Neural cell (in vitro differentiated cells): ENCODE results near the gene HOXD3. TPM values are rescaled to one million over a fixed set of nuclear protein-coding genes. Genes with fewer than 3 reads are reported as not detected.

ENCODE experiments used
- H2AFZ ChIP-seq: fragments of 200-600, 300-800 bp; sonication (generic), shearing (Covaris generic); 2 replicates; pipeline ENCODE4 v1.6.0; 2014; ENCODE audit warnings: low read depth, mild to moderate bottlenecking, antibody characterized with exemption, low read length, moderate library complexity
- H3F3A ChIP-seq: fragments of 200-600 bp; shearing (Covaris generic); 2 replicates; pipeline ENCODE4 v1.6.1; 2016; ENCODE audit warnings: mild to moderate bottlenecking, moderate library complexity, mixed read lengths, antibody characterized with exemption, low read length; ENCODE audit not compliant: insufficient read depth, poor library complexity, severe bottlenecking
- H3K27ac ChIP-seq: fragments of 200-600, 300-800 bp; sonication (generic), shearing (Covaris generic); 2 replicates; pipeline ENCODE4 v1.5.1; 2014; ENCODE audit warnings: mild to moderate bottlenecking, low read length, moderate library complexity
- H3K27me3 ChIP-seq: fragments of 300-800, 200-600 bp; sonication (generic), shearing (Covaris generic); 2 replicates; pipeline ENCODE4 v1.6.0; 2014; ENCODE audit warnings: mild to moderate bottlenecking, low read depth, low read length, moderate library complexity; ENCODE audit not compliant: insufficient read depth
- H3K36me3 ChIP-seq: fragments of 300-800, 200-600 bp; sonication (generic), shearing (Covaris generic); 2 replicates; pipeline ENCODE4 v1.5.1; 2014; ENCODE audit warnings: mild to moderate bottlenecking, antibody characterized with exemption, low read length, moderate library complexity; ENCODE audit not compliant: insufficient read depth
- H3K4me2 ChIP-seq: fragments of 300-800, 200-600 bp; sonication (generic), shearing (Covaris generic); 2 replicates; pipeline ENCODE4 v1.6.0; 2014; ENCODE audit warnings: mild to moderate bottlenecking, low read length
- H3K4me3 ChIP-seq: fragments of 300-800, 200-600 bp; sonication (generic), shearing (Covaris generic); 2 replicates; pipeline ENCODE4 v1.5.1; 2014; ENCODE audit warnings: mild to moderate bottlenecking, low read length, moderate library complexity
- H3K79me2 ChIP-seq: fragments of 200-600 bp; shearing (Covaris generic); replicated peaks from 2 replicates; pipeline ENCODE4 v1.6.0; 2014; ENCODE audit warnings: mild to moderate bottlenecking, low read length, moderate library complexity; ENCODE audit not compliant: insufficient read depth
- H3K9ac ChIP-seq: fragments of 300-800, 200-600 bp; sonication (generic), shearing (Covaris generic); 2 replicates; pipeline ENCODE4 v1.6.1; 2016; ENCODE audit warnings: mild to moderate bottlenecking, low read length, mixed read lengths
- H3K9me2 ChIP-seq: fragments of 200-600 bp; shearing (Covaris generic); 2 replicates; pipeline ENCODE4 v1.6.1; 2016; ENCODE audit warnings: mild to moderate bottlenecking, low read length, mixed read lengths; ENCODE audit not compliant: insufficient read depth
- H3K9me3 ChIP-seq: fragments of 200-600, 300-800 bp; sonication (generic), shearing (Covaris generic); 2 replicates; pipeline ENCODE4 v1.6.1; 2016; ENCODE audit warnings: mild to moderate bottlenecking, mixed run types, low read length, moderate library complexity, mixed read lengths
- H4K20me1 ChIP-seq: fragments of 200-600 bp; shearing (Covaris generic); 2 replicates; pipeline ENCODE4 v1.6.1; 2016; ENCODE audit warnings: mild to moderate bottlenecking, mixed run types; ENCODE audit not compliant: insufficient read depth
- EP300 ChIP-seq: fragments of 450-650 bp; conservative IDR thresholded peaks from 2 replicates; pipeline ENCODE4 v1.6.1; 2014; ENCODE audit warnings: antibody characterized with exemption, mild to moderate bottlenecking, moderate library complexity; ENCODE audit not compliant: poor library complexity, severe bottlenecking
- EZH2 ChIP-seq: fragments of 200-600, 300-800 bp; shearing (Covaris generic), sonication (generic); IDR thresholded peaks from 2 replicates; pipeline ENCODE4 v1.6.1; 2014; ENCODE audit warnings: antibody characterized with exemption, low read length, borderline replicate concordance, mild to moderate bottlenecking; ENCODE audit not compliant: insufficient read depth, poor library complexity, severe bottlenecking
- MXI1 ChIP-seq: fragments of 450-650 bp; conservative IDR thresholded peaks from 2 replicates; pipeline ENCODE4 v1.6.1; 2014; ENCODE audit warnings: antibody characterized with exemption, mild to moderate bottlenecking; ENCODE audit not compliant: poor library complexity, severe bottlenecking
- POLR2AphosphoS5 ChIP-seq: IDR thresholded peaks from 2 replicates; pipeline ENCODE4 v1.6.1; 2012
- RAD21 ChIP-seq: fragments of 450-650 bp; conservative IDR thresholded peaks from 2 replicates; pipeline ENCODE4 v1.6.1; 2014; ENCODE audit warnings: antibody characterized with exemption, mild to moderate bottlenecking, moderate library complexity
- SMC3 ChIP-seq: fragments of 450-650 bp; conservative IDR thresholded peaks from 2 replicates; pipeline ENCODE4 v1.6.1; 2014; ENCODE audit warnings: antibody characterized with exemption, mild to moderate bottlenecking, moderate library complexity; ENCODE audit not compliant: poor library complexity
- TAF1 ChIP-seq: IDR thresholded peaks from 2 replicates; pipeline ENCODE4 v1.6.1; 2012; ENCODE audit warnings: low read depth
- polyA plus RNA-seq: library from polyadenylated mRNA; depleted of rRNA; stranded (reverse); fragments of >200 nt; gene quantifications from 2 replicates; pipeline ENCODE4 v1.2.3, GENCODE V29; 2014
- TF ChIP-seq, protein P1 (sequence below): IDR thresholded peaks from 2 replicates; pipeline ENCODE4 v1.6.1; 2012; ENCODE audit warnings: borderline replicate concordance
- TF ChIP-seq, protein P2 (sequence below): fragments of 450-650 bp; IDR thresholded peaks from 2 replicates; pipeline ENCODE4 v1.5.1; 2014; ENCODE audit warnings: antibody characterized with exemption, mild to moderate bottlenecking, moderate library complexity; ENCODE audit not compliant: poor library complexity, severe bottlenecking

HOXD3 gene
- polyA plus RNA-seq, 1 donor from 2014 or later = not detected

- Histone ChIP-seq H2AFZ (no peak overlapping the region), H3K9me2 (no peaks in the 10 kb centered on the region), H3K36me3 (no peaks in the 10 kb centered on the region), H3K9me3 (peaks cover 4% of the 10 kb centered on the region), H3K27me3 (peaks cover 100% of the 10 kb centered on the region), H4K20me1 (no peaks in the 10 kb centered on the region), H3K4me3 (peak overlapping the region; percentile 60), H3K79me2 (no peaks in the 10 kb centered on the region), H3K27ac (no peak overlapping the region), H3K9ac (peak overlapping the region; percentile 34), H3F3A (no peaks in the 10 kb centered on the region), H3K4me2 (no peak overlapping the region)
- TF ChIP-seq RAD21 = no peak
- TF ChIP-seq SMC3 = no peak
- TF ChIP-seq EZH2 = peak; percentile 63
- TF ChIP-seq, protein P1, sequence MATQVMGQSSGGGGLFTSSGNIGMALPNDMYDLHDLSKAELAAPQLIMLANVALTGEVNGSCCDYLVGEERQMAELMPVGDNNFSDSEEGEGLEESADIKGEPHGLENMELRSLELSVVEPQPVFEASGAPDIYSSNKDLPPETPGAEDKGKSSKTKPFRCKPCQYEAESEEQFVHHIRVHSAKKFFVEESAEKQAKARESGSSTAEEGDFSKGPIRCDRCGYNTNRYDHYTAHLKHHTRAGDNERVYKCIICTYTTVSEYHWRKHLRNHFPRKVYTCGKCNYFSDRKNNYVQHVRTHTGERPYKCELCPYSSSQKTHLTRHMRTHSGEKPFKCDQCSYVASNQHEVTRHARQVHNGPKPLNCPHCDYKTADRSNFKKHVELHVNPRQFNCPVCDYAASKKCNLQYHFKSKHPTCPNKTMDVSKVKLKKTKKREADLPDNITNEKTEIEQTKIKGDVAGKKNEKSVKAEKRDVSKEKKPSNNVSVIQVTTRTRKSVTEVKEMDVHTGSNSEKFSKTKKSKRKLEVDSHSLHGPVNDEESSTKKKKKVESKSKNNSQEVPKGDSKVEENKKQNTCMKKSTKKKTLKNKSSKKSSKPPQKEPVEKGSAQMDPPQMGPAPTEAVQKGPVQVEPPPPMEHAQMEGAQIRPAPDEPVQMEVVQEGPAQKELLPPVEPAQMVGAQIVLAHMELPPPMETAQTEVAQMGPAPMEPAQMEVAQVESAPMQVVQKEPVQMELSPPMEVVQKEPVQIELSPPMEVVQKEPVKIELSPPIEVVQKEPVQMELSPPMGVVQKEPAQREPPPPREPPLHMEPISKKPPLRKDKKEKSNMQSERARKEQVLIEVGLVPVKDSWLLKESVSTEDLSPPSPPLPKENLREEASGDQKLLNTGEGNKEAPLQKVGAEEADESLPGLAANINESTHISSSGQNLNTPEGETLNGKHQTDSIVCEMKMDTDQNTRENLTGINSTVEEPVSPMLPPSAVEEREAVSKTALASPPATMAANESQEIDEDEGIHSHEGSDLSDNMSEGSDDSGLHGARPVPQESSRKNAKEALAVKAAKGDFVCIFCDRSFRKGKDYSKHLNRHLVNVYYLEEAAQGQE = no peak
- TF ChIP-seq EP300 = no peak
- TF ChIP-seq MXI1 = no peak
- TF ChIP-seq TAF1 = no peak
- TF ChIP-seq, protein P2, sequence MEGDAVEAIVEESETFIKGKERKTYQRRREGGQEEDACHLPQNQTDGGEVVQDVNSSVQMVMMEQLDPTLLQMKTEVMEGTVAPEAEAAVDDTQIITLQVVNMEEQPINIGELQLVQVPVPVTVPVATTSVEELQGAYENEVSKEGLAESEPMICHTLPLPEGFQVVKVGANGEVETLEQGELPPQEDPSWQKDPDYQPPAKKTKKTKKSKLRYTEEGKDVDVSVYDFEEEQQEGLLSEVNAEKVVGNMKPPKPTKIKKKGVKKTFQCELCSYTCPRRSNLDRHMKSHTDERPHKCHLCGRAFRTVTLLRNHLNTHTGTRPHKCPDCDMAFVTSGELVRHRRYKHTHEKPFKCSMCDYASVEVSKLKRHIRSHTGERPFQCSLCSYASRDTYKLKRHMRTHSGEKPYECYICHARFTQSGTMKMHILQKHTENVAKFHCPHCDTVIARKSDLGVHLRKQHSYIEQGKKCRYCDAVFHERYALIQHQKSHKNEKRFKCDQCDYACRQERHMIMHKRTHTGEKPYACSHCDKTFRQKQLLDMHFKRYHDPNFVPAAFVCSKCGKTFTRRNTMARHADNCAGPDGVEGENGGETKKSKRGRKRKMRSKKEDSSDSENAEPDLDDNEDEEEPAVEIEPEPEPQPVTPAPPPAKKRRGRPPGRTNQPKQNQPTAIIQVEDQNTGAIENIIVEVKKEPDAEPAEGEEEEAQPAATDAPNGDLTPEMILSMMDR = no peak
- TF ChIP-seq POLR2AphosphoS5 = no peak
Observed at GRCh38 chr2:176136374-176137251, 20.5 kb upstream of the HOXD3 start.

GRCh38 chr2:176137252-176137580 is 19.9 kb upstream of the HOXD3 start:
- H3K9me2 ChIP-seq = no peaks in the 10 kb centered on the region
- no peak overlapping the region for H3K9ac ChIP-seq
- no peaks in the 10 kb centered on the region for H3K79me2 ChIP-seq
- no peak overlapping the region for H2AFZ ChIP-seq
- H4K20me1 ChIP-seq = no peaks in the 10 kb centered on the region
- TF ChIP-seq, protein P1 = no peak
- no peak for TF ChIP-seq POLR2AphosphoS5
- TF ChIP-seq TAF1 = no peak
- no peak for TF ChIP-seq MXI1
- TF ChIP-seq SMC3 = no peak
- no peak for TF ChIP-seq EP300
- no peak for TF ChIP-seq RAD21
- no peak for TF ChIP-seq EZH2
- TF ChIP-seq, protein P2 = no peak
- H3K4me3 ChIP-seq = peak overlapping the region; percentile 60
- H3K4me2 ChIP-seq = no peak overlapping the region
- peaks cover 4% of the 10 kb centered on the region for H3K9me3 ChIP-seq
- no peak overlapping the region for H3K27ac ChIP-seq
- H3K36me3 ChIP-seq = no peaks in the 10 kb centered on the region
- H3F3A ChIP-seq = no peaks in the 10 kb centered on the region
- peaks cover 100% of the 10 kb centered on the region for H3K27me3 ChIP-seq
